PC-3 (cell line): ENCODE data around the gene PPFIBP2.

ENCODE experiments used
- EZH2phosphoT487 ChIP-seq: fragments of 300-600 bp; sonication (generic); IDR thresholded peaks from 2 replicates; pipeline ENCODE4 v1.6.1; 2018; ENCODE audit warnings: mild to moderate bottlenecking, antibody characterized with exemption, low read length, borderline replicate concordance
- TF ChIP-seq, protein P1 (sequence below): fragments of 300-600 bp; sonication (generic); conservative IDR thresholded peaks from 2 replicates; pipeline ENCODE4 v1.5.1; 2017; ENCODE audit warnings: antibody characterized with exemption, low read depth, mild to moderate bottlenecking, low read length

GRCh38 chr11:7578276-7578955 is 64.6 kb downstream of the PPFIBP2 start:
- TF ChIP-seq, protein P1, sequence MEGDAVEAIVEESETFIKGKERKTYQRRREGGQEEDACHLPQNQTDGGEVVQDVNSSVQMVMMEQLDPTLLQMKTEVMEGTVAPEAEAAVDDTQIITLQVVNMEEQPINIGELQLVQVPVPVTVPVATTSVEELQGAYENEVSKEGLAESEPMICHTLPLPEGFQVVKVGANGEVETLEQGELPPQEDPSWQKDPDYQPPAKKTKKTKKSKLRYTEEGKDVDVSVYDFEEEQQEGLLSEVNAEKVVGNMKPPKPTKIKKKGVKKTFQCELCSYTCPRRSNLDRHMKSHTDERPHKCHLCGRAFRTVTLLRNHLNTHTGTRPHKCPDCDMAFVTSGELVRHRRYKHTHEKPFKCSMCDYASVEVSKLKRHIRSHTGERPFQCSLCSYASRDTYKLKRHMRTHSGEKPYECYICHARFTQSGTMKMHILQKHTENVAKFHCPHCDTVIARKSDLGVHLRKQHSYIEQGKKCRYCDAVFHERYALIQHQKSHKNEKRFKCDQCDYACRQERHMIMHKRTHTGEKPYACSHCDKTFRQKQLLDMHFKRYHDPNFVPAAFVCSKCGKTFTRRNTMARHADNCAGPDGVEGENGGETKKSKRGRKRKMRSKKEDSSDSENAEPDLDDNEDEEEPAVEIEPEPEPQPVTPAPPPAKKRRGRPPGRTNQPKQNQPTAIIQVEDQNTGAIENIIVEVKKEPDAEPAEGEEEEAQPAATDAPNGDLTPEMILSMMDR: no peak
- no peak for TF ChIP-seq EZH2phosphoT487
